Astrocyte of the spinal cord (primary cell): ENCODE results near the gene NAT9.

Experiments used
- DNase-seq: peaks from one replicate; pipeline ENCODE4 v3.0.0; 2011; ENCODE audit warnings: low read depth, low spot score
- H3K4me3 ChIP-seq: 2 replicates; pipeline ENCODE4 v1.5.1; 2011; ENCODE audit warnings: low read depth, mild to moderate bottlenecking, low read length, moderate library complexity
- in situ Hi-C: cut with HindIII; loops from 2 replicates; pipeline ENCODE4 v1.10.0; 2017; ENCODE audit warnings: low sequenced_read_pairs
- TF ChIP-seq, protein P1 (sequence below): IDR thresholded peaks from 2 replicates; pipeline ENCODE4 v1.5.1; 2012; ENCODE audit warnings: low read depth, mild to moderate bottlenecking, low read length, inconsistent platforms

Gene NAT9

DNA sequence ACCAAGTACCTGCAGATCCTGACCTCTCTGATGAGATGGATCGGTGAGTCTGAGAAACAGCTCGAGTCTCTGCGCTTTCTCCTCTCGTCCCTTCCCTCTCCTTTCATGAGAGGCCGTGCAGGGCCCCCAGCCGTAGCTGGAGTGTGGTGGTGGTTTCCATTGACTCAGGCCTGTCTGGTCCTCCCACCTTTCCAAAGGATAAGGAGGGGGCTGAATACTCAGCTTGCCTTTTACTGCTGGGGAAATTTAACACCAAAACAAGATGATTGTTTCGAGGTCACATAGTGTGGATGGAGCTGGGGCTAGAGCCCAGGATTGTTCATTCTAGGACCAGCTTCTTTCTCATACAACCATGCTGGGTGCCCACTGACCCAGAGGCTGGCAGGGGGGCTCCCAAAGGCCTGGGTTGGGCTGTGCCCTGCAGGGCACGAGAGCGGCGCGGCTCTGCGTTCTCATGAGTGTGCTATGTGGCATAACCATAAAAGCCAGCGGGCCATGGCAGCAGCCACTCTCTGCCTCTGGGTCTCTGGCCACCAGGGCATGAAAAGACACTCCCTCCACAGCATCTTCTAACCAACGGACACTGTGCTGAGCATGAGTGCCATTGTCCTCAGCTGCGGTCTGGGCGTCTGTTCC, 43.8 kb upstream of the NAT9 start:
- DNase-seq: no peak
- no peak overlapping the region for H3K4me3 ChIP-seq
- TF ChIP-seq, protein P1, sequence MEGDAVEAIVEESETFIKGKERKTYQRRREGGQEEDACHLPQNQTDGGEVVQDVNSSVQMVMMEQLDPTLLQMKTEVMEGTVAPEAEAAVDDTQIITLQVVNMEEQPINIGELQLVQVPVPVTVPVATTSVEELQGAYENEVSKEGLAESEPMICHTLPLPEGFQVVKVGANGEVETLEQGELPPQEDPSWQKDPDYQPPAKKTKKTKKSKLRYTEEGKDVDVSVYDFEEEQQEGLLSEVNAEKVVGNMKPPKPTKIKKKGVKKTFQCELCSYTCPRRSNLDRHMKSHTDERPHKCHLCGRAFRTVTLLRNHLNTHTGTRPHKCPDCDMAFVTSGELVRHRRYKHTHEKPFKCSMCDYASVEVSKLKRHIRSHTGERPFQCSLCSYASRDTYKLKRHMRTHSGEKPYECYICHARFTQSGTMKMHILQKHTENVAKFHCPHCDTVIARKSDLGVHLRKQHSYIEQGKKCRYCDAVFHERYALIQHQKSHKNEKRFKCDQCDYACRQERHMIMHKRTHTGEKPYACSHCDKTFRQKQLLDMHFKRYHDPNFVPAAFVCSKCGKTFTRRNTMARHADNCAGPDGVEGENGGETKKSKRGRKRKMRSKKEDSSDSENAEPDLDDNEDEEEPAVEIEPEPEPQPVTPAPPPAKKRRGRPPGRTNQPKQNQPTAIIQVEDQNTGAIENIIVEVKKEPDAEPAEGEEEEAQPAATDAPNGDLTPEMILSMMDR: no peak
- in situ Hi-C loops: no loop called here

DNA sequence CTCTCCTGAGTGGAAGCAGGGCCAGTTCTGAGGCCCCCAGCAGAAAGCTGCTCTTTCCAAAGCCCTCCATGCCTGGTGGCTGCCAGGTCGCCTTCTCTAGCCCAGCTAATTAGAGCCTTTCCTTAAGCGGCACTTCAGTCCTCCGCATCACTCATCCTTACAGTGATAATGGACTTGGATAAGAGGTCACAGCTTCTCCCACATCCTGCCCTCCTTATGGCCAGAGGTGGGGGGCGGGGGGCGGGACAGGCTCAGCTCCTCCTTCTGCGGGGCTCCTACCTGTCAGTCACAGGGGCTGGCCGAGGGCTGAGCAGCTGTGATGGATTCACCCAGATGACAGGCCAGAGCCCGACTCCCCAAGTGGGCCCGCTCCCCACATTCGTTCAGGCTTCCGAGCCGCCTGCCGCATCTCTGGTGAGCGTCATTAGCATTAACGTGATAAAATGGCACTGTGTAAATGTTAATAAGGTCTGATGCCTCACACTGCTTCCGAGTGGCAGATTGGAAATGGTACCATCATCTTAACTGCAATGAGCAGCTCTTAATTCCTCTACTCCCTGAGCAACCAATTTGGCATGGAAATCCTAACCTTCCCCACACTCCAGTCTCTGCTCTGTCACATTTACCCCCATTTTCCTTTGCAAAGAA, 42.3 kb upstream of the NAT9 start:
- in situ Hi-C loops: no loop called here
- no peak overlapping the region for H3K4me3 ChIP-seq
- TF ChIP-seq, protein P1: no peak
- DNase-seq: no peak

DNA sequence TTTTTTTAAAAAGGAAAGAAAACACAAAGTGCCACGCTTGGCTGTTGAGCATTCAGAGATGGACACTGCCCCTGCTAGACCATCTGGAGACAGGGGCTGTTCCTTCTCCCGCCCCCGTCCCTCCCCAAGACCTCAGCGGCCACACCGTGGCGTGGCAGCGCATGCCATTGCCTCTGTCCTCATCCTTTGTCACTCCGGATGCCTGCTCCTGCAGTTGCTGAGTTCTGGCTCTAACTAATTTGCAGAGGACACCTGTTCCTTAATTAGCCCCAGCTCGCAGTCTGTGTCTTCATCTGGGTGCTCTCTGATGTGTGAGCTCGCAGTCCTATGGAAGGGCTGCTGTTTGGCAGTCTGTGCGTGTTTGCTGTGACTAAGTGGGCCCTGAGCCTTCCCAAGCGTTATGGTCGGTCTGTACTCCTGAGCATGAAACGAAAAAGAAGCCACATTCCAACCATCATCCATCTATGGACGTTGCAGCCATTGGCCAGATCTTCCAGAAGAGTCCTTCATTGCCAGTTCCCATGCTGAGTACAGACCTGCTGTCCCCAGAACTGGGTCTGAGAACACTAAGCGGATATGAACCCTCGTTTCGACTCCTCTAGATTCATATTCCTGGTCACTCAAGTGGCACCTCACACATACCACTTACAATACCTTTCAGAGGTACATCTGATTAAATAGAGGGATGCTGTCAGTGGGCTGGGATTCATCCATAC, 40.9 kb upstream of the NAT9 start:
- in situ Hi-C loops: no loop called here

DNA sequence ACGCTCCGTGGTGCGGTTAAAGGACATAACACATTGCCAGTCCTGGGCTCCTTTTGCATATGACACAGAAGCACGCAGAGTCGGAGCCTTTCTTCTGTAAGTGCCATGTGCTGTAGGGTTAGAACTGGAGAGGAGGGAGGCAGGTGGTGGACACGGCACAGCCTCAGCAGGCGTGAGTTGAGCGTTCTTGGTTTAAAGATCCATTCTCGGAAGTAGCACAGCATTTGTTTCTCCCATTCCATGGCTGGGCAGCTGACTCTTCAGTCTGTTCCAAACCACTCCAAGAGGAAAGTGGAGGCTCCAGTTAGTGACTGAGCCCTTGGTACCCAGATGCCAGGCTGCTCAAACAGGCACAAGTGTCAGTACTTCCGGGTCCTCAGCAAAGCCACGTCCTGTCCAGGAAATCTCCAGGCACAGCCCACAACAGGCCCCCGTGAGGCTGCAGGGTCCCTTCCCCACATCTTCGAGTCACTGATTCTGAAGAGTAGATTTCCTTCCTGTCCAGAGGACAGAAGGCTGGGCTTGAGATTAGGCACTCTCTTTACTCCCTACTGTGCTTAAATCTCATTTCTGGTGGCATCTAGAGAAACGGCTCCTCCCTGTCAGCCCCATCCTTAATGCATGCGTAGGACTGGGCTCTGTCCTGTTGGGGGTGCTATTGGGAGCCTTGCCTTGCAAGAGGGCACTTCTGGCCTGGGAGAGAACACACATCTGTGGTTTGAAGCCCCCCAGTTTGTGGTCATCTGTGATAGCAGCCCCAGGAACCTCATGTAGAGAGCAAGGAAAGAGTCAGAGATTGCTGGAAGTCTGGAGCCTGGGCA, 39.6 kb upstream of the NAT9 start:
- in situ Hi-C loops: no loop called here
- no peak overlapping the region for H3K4me3 ChIP-seq
- TF ChIP-seq, protein P1: peak; percentile 42
- DNase-seq: no peak

More for the DNA sequence above, 40.9 kb upstream of the NAT9 start:
- no peak overlapping the region for H3K4me3 ChIP-seq
- TF ChIP-seq, protein P1: no peak
- DNase-seq: no peak

DNA sequence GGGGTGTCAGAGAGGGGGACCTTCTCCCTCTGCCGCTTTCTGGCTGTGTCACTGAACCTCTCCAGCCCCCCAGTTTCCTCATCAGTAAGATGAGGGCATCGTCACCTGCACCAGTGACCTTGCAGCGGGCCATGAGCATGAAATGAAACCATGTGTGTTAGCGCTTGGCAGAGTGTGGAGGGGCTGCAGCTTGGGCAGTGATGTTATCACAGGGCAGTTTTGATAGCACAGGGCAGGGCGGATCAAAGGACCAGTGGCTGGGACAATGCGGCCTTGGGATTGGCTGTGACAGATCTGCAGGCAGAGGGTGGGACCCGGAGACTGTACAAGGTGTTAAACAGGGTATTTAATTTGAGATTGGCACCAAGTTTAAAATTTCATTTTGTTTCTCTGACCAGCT, 38.9 kb upstream of the NAT9 start:
- in situ Hi-C loops: no loop called here
- TF ChIP-seq, protein P1: no peak
- no peak for DNase-seq
- no peak overlapping the region for H3K4me3 ChIP-seq

DNA sequence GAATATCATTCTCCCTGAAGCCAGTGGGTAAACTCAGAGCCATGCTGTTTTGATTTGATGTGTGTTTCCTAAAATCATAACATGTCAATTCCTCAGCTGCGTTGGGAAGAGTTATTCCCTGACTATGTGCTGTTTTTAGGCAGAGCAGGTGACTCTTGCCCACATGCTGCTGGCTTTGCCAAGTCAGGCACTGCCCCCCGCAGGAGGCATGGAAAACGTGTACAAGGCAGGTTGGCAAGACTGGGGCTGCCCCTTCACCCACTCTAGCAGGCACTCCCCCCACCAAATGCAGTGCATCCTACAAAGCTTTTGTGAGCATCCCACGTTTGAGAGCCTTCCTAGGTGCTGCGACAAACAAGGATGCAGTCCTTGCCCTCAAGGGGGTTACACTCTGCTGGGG, 38.3 kb upstream of the NAT9 start:
- in situ Hi-C loops: no loop called here
- no peak for DNase-seq
- TF ChIP-seq, protein P1: peak; percentile 3
- H3K4me3 ChIP-seq: no peak overlapping the region
